CD14-positive monocyte (primary cell): Measurements from ENCODE around the gene CCDC13. TPM values are rescaled to one million over a fixed set of nuclear protein-coding genes. Genes with fewer than 3 reads are reported as not detected.

Source experiments
- DNase-seq, 3 donors: peaks; one replicate each; pipeline ENCODE4 v3.0.0-alpha.2; 2011 to 2022
- H2AFZ ChIP-seq: 2 replicates; pipeline ENCODE4 v1.6.0; 2012; ENCODE audit warnings: mild to moderate bottlenecking, low read depth, low read length, inconsistent platforms; ENCODE audit not compliant: insufficient read depth, poor library complexity, severe bottlenecking
- H3K27ac ChIP-seq, 2 donors: 1 replicate in 1 of 2; 2 replicates in 1 of 2; pipeline ENCODE4 v1.5.1; 2012 to 2013; ENCODE audit warnings: low read length in 2 of 2, control low read depth in 1 of 2, inconsistent platforms in 1 of 2, low read depth in 1 of 2, mild to moderate bottlenecking in 1 of 2
- H3K27me3 ChIP-seq, 2 donors: one replicate each; pipeline versions ENCODE4 v1.6.0 to v1.6.1; 2011 to 2013; ENCODE audit warnings: low read length in 2 of 2; ENCODE audit not compliant: control insufficient read depth in 2 of 2, insufficient read depth in 2 of 2
- H3K36me3 ChIP-seq, 2 donors: replicated peaks in 1 of 2; 1 replicate in 1 of 2; 2 replicates in 1 of 2; pipeline versions ENCODE4 v1.5.1 to v1.6.1; 2012 to 2013; ENCODE audit warnings: low read length in 2 of 2, control low read depth in 1 of 2, inconsistent platforms in 1 of 2, mild to moderate bottlenecking in 1 of 2; ENCODE audit not compliant: insufficient read depth in 2 of 2, control insufficient read depth in 1 of 2
- H3K4me1 ChIP-seq, 2 donors: 1 replicate in 1 of 2; 2 replicates in 1 of 2; pipeline versions ENCODE4 v1.5.1 to v1.6.1; 2012 to 2013; ENCODE audit warnings: low read length in 2 of 2, control low read depth in 1 of 2, inconsistent platforms in 1 of 2, mild to moderate bottlenecking in 1 of 2, moderate library complexity in 1 of 2; ENCODE audit not compliant: insufficient read depth in 2 of 2, control insufficient read depth in 1 of 2
- H3K4me2 ChIP-seq: replicated peaks from 2 replicates; pipeline ENCODE3; 2012; ENCODE audit warnings: low read length, moderate library complexity, mild to moderate bottlenecking; ENCODE audit not compliant: poor library complexity, severe bottlenecking; ENCODE audit errors: extremely low read depth
- H3K4me3 ChIP-seq, 3 experiments: fragments of 200-600 bp in 1 of 3; sonication (generic) in 1 of 3; replicated peaks in 1 of 3; 1 replicate in 2 of 3; 2 replicates in 1 of 3; pipeline ENCODE4 v1.5.1; 2011 to 2013; ENCODE audit warnings: low read length in 3 of 3, mild to moderate bottlenecking in 3 of 3, control low read depth in 2 of 3, low read depth in 2 of 3, inconsistent platforms in 1 of 3, moderate library complexity in 1 of 3
- H3K79me2 ChIP-seq: 2 replicates; pipeline ENCODE4 v1.6.0; 2012; ENCODE audit warnings: mild to moderate bottlenecking, control low read depth, inconsistent platforms, low read length, moderate library complexity; ENCODE audit not compliant: insufficient read depth
- H3K9ac ChIP-seq: 2 replicates; pipeline ENCODE4 v1.6.0; 2017; ENCODE audit warnings: low read length, mild to moderate bottlenecking; ENCODE audit not compliant: insufficient read depth, poor library complexity, severe bottlenecking
- H3K9me3 ChIP-seq, 2 donors: replicated peaks in 1 of 2; 1 replicate in 1 of 2; 2 replicates in 1 of 2; pipeline versions ENCODE4 v1.5.1 to v1.6.1; 2012 to 2013; ENCODE audit warnings: low read length in 2 of 2, control low read depth in 1 of 2; ENCODE audit not compliant: control insufficient read depth in 1 of 2, insufficient read depth in 1 of 2
- H4K20me1 ChIP-seq: 2 replicates; pipeline ENCODE4 v1.6.0; 2012; ENCODE audit warnings: mild to moderate bottlenecking, low read length, control low read depth, moderate library complexity; ENCODE audit not compliant: insufficient read depth
- H3K27ac Mint-ChIP-seq, 7 donors: one replicate each; pipeline ENCODE4 v1.8.0; 2020; ENCODE audit warnings: mild to moderate bottlenecking in 7 of 7, mixed read lengths in 7 of 7, moderate library complexity in 6 of 7, inconsistent platforms in 2 of 7
- H3K27me3 Mint-ChIP-seq, 3 donors: one replicate each; pipeline ENCODE4 v1.8.0; 2021 to 2022; ENCODE audit warnings: low read depth in 3 of 3, mild to moderate bottlenecking in 3 of 3, mixed read lengths in 3 of 3, moderate library complexity in 3 of 3, inconsistent platforms in 1 of 3
- H3K36me3 Mint-ChIP-seq, 2 donors: one replicate each; pipeline ENCODE4 v1.8.0; 2020; ENCODE audit warnings: mixed read lengths in 2 of 2, inconsistent platforms in 1 of 2, mild to moderate bottlenecking in 1 of 2
- H3K4me1 Mint-ChIP-seq: one replicate; pipeline ENCODE4 v1.8.0; 2020; ENCODE audit warnings: mild to moderate bottlenecking, mixed read lengths
- H3K4me3 Mint-ChIP-seq, 2 donors: one replicate each; pipeline ENCODE4 v1.8.0; 2020; ENCODE audit warnings: mild to moderate bottlenecking in 2 of 2, mixed read lengths in 2 of 2, moderate library complexity in 1 of 2
- H3K9me3 Mint-ChIP-seq, 7 donors: one replicate each; pipeline ENCODE4 v1.8.0; 2020 to 2022; ENCODE audit warnings: mixed read lengths in 7 of 7, mild to moderate bottlenecking in 6 of 7, moderate library complexity in 6 of 7, inconsistent platforms in 2 of 7
- WGBS: methylation state at CpG from one replicate; pipeline ENCODE4 v1.1.5; 2013; ENCODE audit warnings: missing lambda C conversion rate; ENCODE audit not compliant: insufficient coverage; 5-methylcytosine and 5-hydroxymethylcytosine counted together
- intact Hi-C, 2 donors: fragments of 100-400 bp; cut with micrococcal nuclease; formaldehyde crosslinking; loops; one replicate each; pipeline versions ENCODE4 v1.15.0 to v1.15.1; 2023
- polyA plus RNA-seq, 3 donors: library from polyadenylated mRNA; depleted of rRNA in 1 of 3; unstranded in 2 of 3; stranded (reverse) in 1 of 3; fragments of 300-500 nt in 2 of 3; fragments of >200 nt in 1 of 3; fragmentation: Illumina TruSeq in 2 of 3; gene quantifications; 1 replicate in 2 of 3; 2 replicates in 1 of 3; pipeline ENCODE4 v1.2.3, GENCODE V29; 2012 to 2021
- TF ChIP-seq, protein P1 (sequence below): fragments of 200-600 bp; IDR thresholded peaks from one replicate; pipeline ENCODE4 v1.8.0; 2022; ENCODE audit warnings: antibody characterized with exemption, mild to moderate bottlenecking

The CCDC13 gene
- polyA plus RNA-seq, 3 donors, result 0.97 to 2.4 (median 1.8) TPM

GRCh38 chr3:42805141-42805821 is 32.2 kb upstream of the CCDC13 start:
- intact Hi-C loops, result loop anchor here in 1 of 2 donors (10.0 kb wide), 1 partner anchor 200 kb away; the partner anchor contains the start of gene NKTR
- TF ChIP-seq, protein P1, sequence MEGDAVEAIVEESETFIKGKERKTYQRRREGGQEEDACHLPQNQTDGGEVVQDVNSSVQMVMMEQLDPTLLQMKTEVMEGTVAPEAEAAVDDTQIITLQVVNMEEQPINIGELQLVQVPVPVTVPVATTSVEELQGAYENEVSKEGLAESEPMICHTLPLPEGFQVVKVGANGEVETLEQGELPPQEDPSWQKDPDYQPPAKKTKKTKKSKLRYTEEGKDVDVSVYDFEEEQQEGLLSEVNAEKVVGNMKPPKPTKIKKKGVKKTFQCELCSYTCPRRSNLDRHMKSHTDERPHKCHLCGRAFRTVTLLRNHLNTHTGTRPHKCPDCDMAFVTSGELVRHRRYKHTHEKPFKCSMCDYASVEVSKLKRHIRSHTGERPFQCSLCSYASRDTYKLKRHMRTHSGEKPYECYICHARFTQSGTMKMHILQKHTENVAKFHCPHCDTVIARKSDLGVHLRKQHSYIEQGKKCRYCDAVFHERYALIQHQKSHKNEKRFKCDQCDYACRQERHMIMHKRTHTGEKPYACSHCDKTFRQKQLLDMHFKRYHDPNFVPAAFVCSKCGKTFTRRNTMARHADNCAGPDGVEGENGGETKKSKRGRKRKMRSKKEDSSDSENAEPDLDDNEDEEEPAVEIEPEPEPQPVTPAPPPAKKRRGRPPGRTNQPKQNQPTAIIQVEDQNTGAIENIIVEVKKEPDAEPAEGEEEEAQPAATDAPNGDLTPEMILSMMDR, result no peak
- Histone ChIP-seq H2AFZ (peak overlapping the region; percentile 97), H3K4me3 (peak overlapping the region in 1 of 3 experiments; percentile 80), H3K79me2 (peaks cover 40% of the 10 kb centered on the region), H3K9ac (no peak overlapping the region), H3K36me3 (no peaks in the 10 kb centered on the region), H3K27ac (no peak overlapping the region), H3K4me1 (peaks cover 18 to 28% of the 10 kb centered on the region in 2 donors), H4K20me1 (peaks cover 14% of the 10 kb centered on the region), H3K27me3 (peaks cover 2 to 18% of the 10 kb centered on the region in 2 donors), H3K4me2 (peak overlapping the region; percentile 91), H3K9me3 (no peaks in the 10 kb centered on the region)
- Mint-ChIP-seq H3K27ac (peak overlapping the region in 1 of 7 donors; percentile 46), H3K4me3 (peak overlapping the region; percentile 98 to 99), H3K4me1 (peaks cover 39% of the 10 kb centered on the region), H3K27me3 (peaks cover 14 to 35% (median 17%) of the 10 kb centered on the region in 3 donors), H3K36me3 (peaks cover 5% of the 10 kb centered on the region in 2 donors), H3K9me3 (peaks cover 0 to 3% (median 0%) of the 10 kb centered on the region in 7 donors)
- WGBS, result 51% methylated on average over 19 of the region's 23 CpGs
- peak in 1 of 3 donors; percentile 20 for DNase-seq

GRCh38 chr3:42804831-42805132 is 31.7 kb upstream of the CCDC13 start:
- Mint-ChIP-seq H3K4me3 (peak overlapping the region; percentile 98 to 99), H3K27ac (peak overlapping the region in 4 of 7 donors; percentile 49 to 92 (median 84)), H3K4me1 (peaks cover 42% of the 10 kb centered on the region), H3K27me3 (peaks cover 14 to 35% (median 17%) of the 10 kb centered on the region in 3 donors), H3K36me3 (peaks cover 5% of the 10 kb centered on the region in 2 donors), H3K9me3 (peaks cover 0 to 3% (median 0%) of the 10 kb centered on the region in 7 donors)
- H3K79me2 ChIP-seq, result peaks cover 45% of the 10 kb centered on the region
- H3K27me3 ChIP-seq, result peaks cover 2 to 18% of the 10 kb centered on the region in 2 donors
- intact Hi-C loops, result loop anchor here in 1 of 2 donors (10.0 kb wide), 1 partner anchor 200 kb away; the partner anchor contains the start of gene NKTR
- no peak for DNase-seq
- no peaks in the 10 kb centered on the region for H3K36me3 ChIP-seq
- peak overlapping the region in 1 of 2 donors; percentile 79 for H3K27ac ChIP-seq
- H3K4me2 ChIP-seq, result peak overlapping the region; percentile 91
- H3K9me3 ChIP-seq, result no peaks in the 10 kb centered on the region
- TF ChIP-seq, protein P1, result no peak
- peaks cover 19% of the 10 kb centered on the region for H4K20me1 ChIP-seq
- peaks cover 23 to 33% of the 10 kb centered on the region in 2 donors for H3K4me1 ChIP-seq
- H2AFZ ChIP-seq, result peak overlapping the region; percentile 97
- H3K9ac ChIP-seq, result peak overlapping the region; percentile 75
- peak overlapping the region; percentile 58 to 97 (median 80) for H3K4me3 ChIP-seq
- WGBS, result 0% methylated on average over 7 of the region's 13 CpGs
